Measurements from ENCODE around the gene MDH2.

DNA sequence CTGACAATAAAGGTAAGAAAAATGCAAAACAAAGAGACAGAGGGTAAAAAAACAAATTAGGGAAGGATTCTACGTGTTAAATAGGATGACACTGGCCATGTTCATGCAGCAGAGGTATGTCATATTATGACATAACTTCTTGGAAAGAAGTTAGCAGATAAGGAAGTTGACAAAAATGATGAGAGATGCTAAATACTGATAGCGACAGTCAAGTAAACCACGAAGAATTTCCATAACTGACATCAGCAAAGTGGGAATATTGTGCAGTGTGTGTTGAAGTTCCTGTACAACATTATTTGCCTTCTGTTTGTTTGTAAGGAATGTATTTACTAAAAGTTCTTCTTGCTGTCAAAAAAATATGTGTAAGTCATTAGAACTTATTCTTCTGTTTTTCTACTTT is 29.5 kb downstream of the MDH2 start:
- TF ChIP-seq CTCF (IDR thresholded peaks at IDR 0.05) (no peak), EP300 (IDR thresholded peaks at IDR 0.05) (no peak), POLR2AphosphoS5 (IDR thresholded peaks at IDR 0.05) (no peak), POLR2A (IDR thresholded peaks at IDR 0.05; ENCODE audit: low read depth) (no peak)
